Suppressor macrophage treated with lipopolysaccharide for 1 hour (primary cell): ENCODE data around the gene LMF2.
"Not testable (repeated sequence)": the region's sequence is repeated elsewhere in the genome, so short reads cannot be mapped to it uniquely, and the experiment has no call there.

ENCODE experiments used
- DNase-seq, 3 donors: peaks; one replicate each; pipeline ENCODE4 v3.0.0-alpha.2; 2020 to 2022

Gene LMF2

GRCh38 chr22:50523806-50524675 lies 16.5 kb upstream of the LMF2 start:
- DNase-seq = peak in 1 of 3 donors; percentile 17

GRCh38 chr22:50523458-50523805 lies 15.9 kb upstream of the LMF2 start:
- no peak for DNase-seq

DNA sequence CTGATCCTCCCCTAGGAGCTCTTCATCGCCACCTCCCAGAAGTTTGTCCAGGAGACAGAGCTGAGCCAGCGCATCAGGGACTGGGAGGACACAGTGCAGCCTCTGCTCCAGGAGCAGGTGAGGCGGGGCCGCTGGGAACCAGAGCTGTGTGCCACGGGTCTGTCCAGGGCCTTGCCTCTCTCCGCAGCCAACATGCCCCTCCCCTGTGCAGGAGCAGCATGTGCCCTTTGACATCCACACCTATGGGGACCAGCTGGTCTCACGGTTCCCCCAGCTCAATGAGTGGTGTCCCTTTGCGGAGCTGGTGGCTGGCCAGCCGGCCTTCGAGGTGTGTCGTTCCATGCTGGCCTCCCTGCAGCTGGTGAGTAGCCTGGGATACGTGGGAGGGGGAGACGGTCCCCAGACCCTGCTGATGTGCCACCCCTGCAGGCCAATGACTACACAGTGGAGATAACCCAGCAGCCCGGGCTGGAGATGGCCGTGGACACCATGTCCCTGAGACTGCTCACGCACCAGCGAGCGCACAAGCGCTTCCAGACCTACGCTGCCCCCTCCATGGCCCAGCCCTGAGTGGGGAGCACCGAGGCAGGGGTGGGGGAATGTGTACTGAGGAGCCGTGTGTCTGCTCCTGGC lies 15.4 kb upstream of the LMF2 start:
- DNase-seq = peak in 1 of 3 donors; percentile 19

DNA sequence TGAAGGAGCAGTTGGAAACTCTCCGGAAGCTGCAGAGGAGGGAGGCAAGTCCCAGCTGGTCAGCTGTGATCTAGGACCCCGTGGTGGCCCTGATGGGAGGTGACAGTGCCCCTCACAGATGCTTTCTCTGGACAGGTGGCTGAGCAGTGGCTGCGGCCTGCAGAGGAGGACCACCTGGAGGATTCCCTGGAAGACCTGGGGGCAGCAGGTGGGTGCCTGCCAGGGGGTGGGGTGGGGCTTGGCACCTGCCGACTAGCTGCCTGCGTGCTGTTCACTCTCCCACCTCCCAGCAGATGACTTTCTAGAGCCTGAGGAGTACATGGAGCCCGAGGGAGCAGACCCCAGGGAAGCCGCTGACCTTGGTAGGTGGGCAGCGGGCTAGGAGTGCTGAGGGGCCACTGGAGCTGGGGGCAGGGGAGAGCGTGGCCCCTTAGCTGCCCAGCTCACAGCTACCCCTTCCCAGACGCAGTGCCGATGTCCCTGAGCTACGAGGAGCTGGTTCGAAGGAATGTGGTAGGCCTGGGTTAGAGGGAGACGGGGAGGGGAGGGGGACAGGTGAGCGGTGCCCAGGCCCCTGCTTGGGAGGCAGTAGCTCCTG lies 14.8 kb upstream of the LMF2 start:
- no peak for DNase-seq

GRCh38 chr22:50521710-50522109 lies 14.2 kb upstream of the LMF2 start:
- no peak for DNase-seq

- DNase-seq = no peak
Observed at GRCh38 chr22:50520826-50521453, 13.4 kb upstream of the LMF2 start.

DNA sequence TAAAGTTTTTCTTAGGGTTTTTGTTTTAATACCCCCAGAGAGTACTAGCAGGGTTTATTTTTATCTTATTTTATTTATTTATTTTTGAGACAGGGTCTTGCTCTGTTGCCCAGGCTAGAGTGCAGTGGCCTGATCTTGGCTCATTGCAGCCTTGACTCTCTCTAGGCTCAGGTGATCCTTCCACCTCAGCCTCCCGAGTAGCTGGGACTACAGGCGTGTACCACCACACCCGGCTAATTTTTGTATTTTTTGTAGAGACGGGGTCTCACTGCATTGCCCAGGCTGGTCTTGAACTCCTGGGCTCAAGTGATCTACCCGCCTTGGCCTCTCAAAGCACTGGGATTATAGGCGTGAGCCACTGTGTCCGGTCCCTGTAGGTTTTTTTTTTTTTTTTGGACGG lies 12.7 kb upstream of the LMF2 start:
- not testable (repeated sequence) for DNase-seq

- DNase-seq = no peak
Observed at GRCh38 chr22:50519151-50519550, 11.6 kb upstream of the LMF2 start.

DNA sequence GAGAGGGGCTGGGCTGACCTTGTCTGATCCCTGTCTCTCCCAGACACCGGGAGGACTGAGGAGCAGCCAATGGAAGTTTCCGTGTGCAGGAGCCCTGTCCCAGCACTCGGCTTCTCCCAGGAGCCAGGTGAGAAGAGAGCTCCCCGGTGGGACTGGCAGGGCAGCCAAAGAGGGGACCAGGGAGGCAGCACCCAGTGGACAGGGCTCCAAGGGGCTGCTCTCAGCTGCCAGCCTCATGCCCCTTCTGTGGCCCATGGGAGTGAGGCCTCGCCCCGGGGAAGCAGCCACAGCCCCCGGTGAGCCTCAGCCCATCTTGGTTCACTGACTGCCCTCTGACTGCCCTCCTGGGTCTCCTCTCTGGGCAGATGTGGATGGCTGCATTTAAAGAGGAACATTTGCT lies 11.1 kb upstream of the LMF2 start:
- DNase-seq = no peak

- no peak for DNase-seq
Observed at GRCh38 chr22:50517495-50518260, 10.2 kb upstream of the LMF2 start.

GRCh38 chr22:50516891-50517290 lies 9.4 kb upstream of the LMF2 start:
- no peak for DNase-seq

DNA sequence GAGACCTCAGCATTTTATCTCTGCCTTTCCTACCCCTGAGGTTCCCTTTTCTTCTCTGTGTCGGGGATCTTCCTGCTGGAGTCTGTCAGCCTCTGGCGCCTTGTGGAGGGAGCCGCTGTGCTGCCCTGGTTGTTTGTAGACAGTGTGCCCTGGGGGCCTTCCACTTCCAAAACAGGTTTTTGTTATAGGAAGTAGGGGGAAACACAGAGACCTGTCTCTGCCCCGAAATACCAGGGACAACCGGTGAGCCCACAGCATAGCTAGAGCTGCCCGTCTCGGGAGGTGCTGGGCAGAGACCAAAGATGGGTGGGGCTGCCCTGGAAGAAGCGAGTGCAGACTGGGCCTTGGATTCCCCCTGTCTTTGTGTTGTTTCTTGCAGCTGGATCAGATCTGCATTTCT lies 8.6 kb upstream of the LMF2 start:
- no peak for DNase-seq

GRCh38 chr22:50513175-50513574 lies 5.7 kb upstream of the LMF2 start:
- no peak for DNase-seq

- no peak for DNase-seq
Observed at GRCh38 chr22:50508897-50509296, 1.4 kb upstream of the LMF2 start.

- peak in 2 of 3 donors; percentile 99 to 100 for DNase-seq
Observed at GRCh38 chr22:50507991-50508884, 736 bp upstream of the LMF2 start, which contains the start of gene NCAPH2. TSS of gene NCAPH2 (plus strand) at chr22:50508224. CDS start at chr22:50508338, 114 bp downstream.

GRCh38 chr22:50506611-50507420 lies 686 bp downstream of the LMF2 start:
- no peak for DNase-seq

DNA sequence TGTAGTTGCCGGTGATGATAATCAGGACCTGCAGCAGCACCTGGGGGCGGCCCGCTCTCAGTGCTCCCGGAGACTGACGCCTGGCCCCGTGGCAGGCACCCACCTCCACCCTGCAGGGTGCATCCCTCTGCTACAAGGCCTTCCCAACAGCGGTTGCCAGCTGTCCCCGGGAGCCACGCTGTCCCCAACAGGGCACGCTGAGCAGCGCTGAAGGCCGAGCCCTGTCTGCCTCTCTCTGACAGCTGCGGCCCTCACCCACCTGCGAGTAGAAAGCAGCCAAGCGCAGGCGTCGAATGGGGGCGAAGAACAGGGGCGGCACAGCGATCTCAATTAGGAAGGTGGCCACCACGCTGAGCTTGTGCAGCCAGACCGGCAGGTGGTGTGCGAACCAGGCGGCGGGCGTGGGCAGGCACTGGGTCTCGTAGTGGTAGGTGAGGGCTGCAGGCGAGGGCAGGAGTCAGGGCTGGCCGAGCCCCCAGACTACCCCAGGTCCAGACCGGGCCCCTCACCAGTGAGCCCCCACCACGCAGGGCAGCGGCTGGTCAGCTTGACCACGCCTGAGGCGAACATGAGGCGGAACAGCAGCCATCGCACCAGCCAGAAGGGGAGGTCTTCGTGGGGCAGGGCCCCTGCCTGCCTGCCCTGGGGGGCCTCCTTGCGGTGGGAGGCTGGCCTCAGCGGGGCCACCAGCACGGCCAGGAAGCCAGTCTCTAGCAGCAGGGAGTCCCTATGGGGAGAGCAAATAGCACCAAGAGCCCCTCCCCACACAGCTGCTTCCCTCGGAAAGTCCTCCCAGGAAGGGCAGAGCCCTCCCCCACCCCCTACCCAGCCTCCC lies 1.5 kb downstream of the LMF2 start:
- no peak for DNase-seq

DNA sequence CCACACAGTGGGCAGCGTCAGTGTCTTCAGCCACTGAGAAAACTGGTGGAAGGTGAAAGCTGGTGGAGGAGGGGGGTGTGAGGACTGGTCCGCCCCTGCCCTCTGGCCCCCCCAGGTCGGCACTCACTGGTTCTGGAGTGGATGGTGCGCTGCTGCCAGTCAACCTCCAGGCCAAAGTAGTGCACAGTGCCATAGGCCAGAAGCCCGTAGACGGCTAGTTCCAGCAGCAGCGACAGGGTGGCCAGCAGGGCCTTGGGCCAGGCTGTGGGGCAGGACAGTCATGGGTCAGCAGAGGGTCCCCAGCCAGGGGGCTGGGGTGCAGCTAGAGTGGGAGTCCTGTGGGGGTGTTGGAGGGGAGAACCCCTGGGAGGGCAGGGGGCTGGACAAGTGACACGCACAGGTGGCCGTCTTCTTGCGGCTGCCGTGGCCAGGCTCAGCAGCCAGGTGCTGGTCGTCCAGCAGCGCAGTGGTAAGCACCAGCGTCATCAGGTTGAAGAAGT lies 2.2 kb downstream of the LMF2 start:
- no peak for DNase-seq

- no peak for DNase-seq
Observed at GRCh38 chr22:50504369-50505211, 2.9 kb downstream of the LMF2 start.
